ENCODE data around the gene CRTC2. TPM values are rescaled to one million over a fixed set of nuclear protein-coding genes. Genes with fewer than 3 reads are reported as not detected.
A peak's percentile ranks its signal among the peaks of the same experiment; 100 is the strongest.

Gene CRTC2
- total RNA-seq, 1 experiment from 2014 or later, result 45.7 TPM

GRCh38 chr1:153945795-153946621, 12.4 kb downstream of the CRTC2 start:
- Histone ChIP-seq H3K23me2 (ENCODE audit: insufficient read length, low read depth, low read length, poor library complexity, severe bottlenecking) (peaks cover 5% of the 10 kb centered on the region), H2BK5ac (ENCODE audit: insufficient read length, low read length) (no peak overlapping the region), H4K8ac (replicated peaks; ENCODE audit: insufficient read length, low read depth, low read length) (no peak overlapping the region), H2BK12ac (ENCODE audit: insufficient read length, low read depth, low read length) (no peak overlapping the region), H3K27me3 (ENCODE audit: insufficient read depth, low read length) (no peaks in the 10 kb centered on the region), H3K4ac (ENCODE audit: low read depth, low read length) (no peak overlapping the region), H2AK5ac (ENCODE audit: insufficient read length, low read length) (no peak overlapping the region), H3K4me1 (ENCODE audit: insufficient read depth, low read length) (no peaks in the 10 kb centered on the region; the same call in 1 of the 2 replicates), H4K20me1 (ENCODE audit: control insufficient read depth, insufficient read depth, insufficient read length) (peaks cover 1% of the 10 kb centered on the region), H2AFZ (ENCODE audit: low read length) (no peak overlapping the region), H3T11ph (ENCODE audit: low read length) (no peak overlapping the region), H3K27ac (ENCODE audit: insufficient read length, low read depth, low read length) (no peak overlapping the region), H3K79me2 (ENCODE audit: insufficient read depth, low read length) (no peaks in the 10 kb centered on the region), H3K79me1 (ENCODE audit: insufficient read depth, low read depth, low read length, poor library complexity, severe bottlenecking) (peaks cover 3% of the 10 kb centered on the region), H3K14ac (ENCODE audit: insufficient read depth, low read length) (peak overlapping the region; percentile 75), H4K91ac (ENCODE audit: insufficient read length, low read depth, low read length) (no peak overlapping the region), H3K56ac (ENCODE audit: insufficient read length, low read depth, low read length) (no peak overlapping the region), H2BK120ac (ENCODE audit: low read depth, low read length, poor library complexity, severe bottlenecking) (no peak overlapping the region), H3K9ac (ENCODE audit: extremely low read depth, insufficient read length, low read length) (peak overlapping the region; percentile 61), H3K4me2 (ENCODE audit: insufficient read depth, insufficient read length, low read length) (peak overlapping the region; percentile 52), H2BK15ac (ENCODE audit: low read depth, low read length) (no peak overlapping the region), H2BK20ac (ENCODE audit: low read depth, low read length, poor library complexity, severe bottlenecking) (no peak overlapping the region), H4K5ac (ENCODE audit: insufficient read length, low read depth, low read length) (no peak overlapping the region), H3K23ac (ENCODE audit: insufficient read length, low read depth, low read length) (no peak overlapping the region), H3K9me3 (ENCODE audit: control insufficient read depth, low read depth, low read length) (no peaks in the 10 kb centered on the region), H3K18ac (ENCODE audit: insufficient read length, low read depth, low read length) (no peak overlapping the region)
- Mint-ChIP-seq H3K27ac (peak overlapping the region in 1 of 3 experiments; percentile 83; a peak in 2 of 7 replicates), H3K36me3 (ENCODE audit: insufficient read depth in 1 of 3, low read depth in 3 of 3) (peaks cover 13 to 55% (median 39%) of the 10 kb centered on the region in 3 experiments), H3K9me3 (no peaks in the 10 kb centered on the region), H3K27me3 (ENCODE audit: low read depth) (no peaks in the 10 kb centered on the region), H3K4me3 (peak overlapping the region; percentile 82 to 93), H3K4me1 (peaks cover 10 to 17% of the 10 kb centered on the region in 2 experiments)
- DNase-seq, result peak; percentile 53
- TF ChIP-seq, protein P1, sequence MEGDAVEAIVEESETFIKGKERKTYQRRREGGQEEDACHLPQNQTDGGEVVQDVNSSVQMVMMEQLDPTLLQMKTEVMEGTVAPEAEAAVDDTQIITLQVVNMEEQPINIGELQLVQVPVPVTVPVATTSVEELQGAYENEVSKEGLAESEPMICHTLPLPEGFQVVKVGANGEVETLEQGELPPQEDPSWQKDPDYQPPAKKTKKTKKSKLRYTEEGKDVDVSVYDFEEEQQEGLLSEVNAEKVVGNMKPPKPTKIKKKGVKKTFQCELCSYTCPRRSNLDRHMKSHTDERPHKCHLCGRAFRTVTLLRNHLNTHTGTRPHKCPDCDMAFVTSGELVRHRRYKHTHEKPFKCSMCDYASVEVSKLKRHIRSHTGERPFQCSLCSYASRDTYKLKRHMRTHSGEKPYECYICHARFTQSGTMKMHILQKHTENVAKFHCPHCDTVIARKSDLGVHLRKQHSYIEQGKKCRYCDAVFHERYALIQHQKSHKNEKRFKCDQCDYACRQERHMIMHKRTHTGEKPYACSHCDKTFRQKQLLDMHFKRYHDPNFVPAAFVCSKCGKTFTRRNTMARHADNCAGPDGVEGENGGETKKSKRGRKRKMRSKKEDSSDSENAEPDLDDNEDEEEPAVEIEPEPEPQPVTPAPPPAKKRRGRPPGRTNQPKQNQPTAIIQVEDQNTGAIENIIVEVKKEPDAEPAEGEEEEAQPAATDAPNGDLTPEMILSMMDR (conservative IDR thresholded peaks at IDR 0.05), result no peak
- WGBS (ENCODE audit: extremely low coverage, insufficient read length, low lambda C conversion rate), result no CpG with 5 or more reads among the region's 95 CpGs
